Gastrocnemius medialis (tissue), 4 donors: ENCODE measurements around the gene HMG20A. TPM values are rescaled to one million over a fixed set of nuclear protein-coding genes. Genes with fewer than 3 reads are reported as not detected.

Experiments
- ATAC-seq, 2 donors: fragments of 150-250 bp; one replicate each; pipeline ENCODE4 v1.9.1; 2016
- DNase-seq, 2 donors: peaks; one replicate each; pipeline ENCODE4 v3.0.0-alpha.2; 2019
- H3K27ac ChIP-seq, 4 donors: fragments of 200-600 bp; sonication (generic); 1 replicate in 1 of 4; 2 replicates in 3 of 4; pipeline ENCODE4 v1.5.1; 2016 to 2018; ENCODE audit warnings: mild to moderate bottlenecking in 2 of 4, moderate library complexity in 1 of 4
- H3K27me3 ChIP-seq, 3 donors: fragments of 200-600 bp; sonication (generic) in 2 of 3; 1 replicate in 1 of 3; 2 replicates in 2 of 3; pipeline versions ENCODE4 v1.5.1 to v1.6.0; 2016 to 2019; ENCODE audit warnings: mild to moderate bottlenecking in 1 of 3, moderate library complexity in 1 of 3
- H3K36me3 ChIP-seq, 2 donors: fragments of 200-600 bp; sonication (generic) in 1 of 2; one replicate each; pipeline ENCODE4 v1.5.1; 2017 to 2018
- H3K4me1 ChIP-seq, 2 donors: fragments of 200-600 bp; sonication (generic) in 1 of 2; one replicate each; pipeline ENCODE4 v1.5.1; 2016 to 2017; ENCODE audit warnings: mild to moderate bottlenecking in 2 of 2
- H3K4me3 ChIP-seq, 4 donors: fragments of 200-600 bp; sonication (generic) in 3 of 4; 1 replicate in 1 of 4; 2 replicates in 3 of 4; pipeline ENCODE4 v1.5.1; 2016 to 2019; ENCODE audit warnings: mild to moderate bottlenecking in 2 of 4
- H3K9me3 ChIP-seq, 3 donors: fragments of 200-600 bp; sonication (generic) in 2 of 3; 1 replicate in 1 of 3; 2 replicates in 2 of 3; pipeline ENCODE4 v1.5.1; 2016 to 2019
- CTCF ChIP-seq, 5 experiments: fragments of 450-650 bp in 3 of 5; fragments of 200-600 bp in 2 of 5; sonication (generic) in 2 of 5; IDR thresholded peaks in 4 of 5; conservative IDR thresholded peaks in 1 of 5; 1 replicate in 4 of 5; 2 replicates in 1 of 5; pipeline ENCODE4 v1.5.1; 2016 to 2019; ENCODE audit warnings: antibody characterized with exemption in 5 of 5, mild to moderate bottlenecking in 3 of 5, moderate library complexity in 3 of 5
- POLR2A ChIP-seq, 2 donors: fragments of 450-650 bp; IDR thresholded peaks; one replicate each; pipeline ENCODE4 v1.6.1; 2017; ENCODE audit warnings: antibody characterized with exemption in 2 of 2, mild to moderate bottlenecking in 2 of 2, moderate library complexity in 2 of 2
- in situ Hi-C, 4 donors: fragments of 200-750 bp; cut with MboI; loops; one replicate each; pipeline versions ENCODE4 v1.15.0 to v1.8.0; 2017; ENCODE audit warnings: low sequenced_read_pairs in 4 of 4
- intact Hi-C: fragments of 100-400 bp; cut with DNase I; formaldehyde crosslinking; loops from one replicate; pipeline ENCODE4 v1.15.1; 2023; ENCODE audit warnings: low total_unique reads
- total RNA-seq, 4 donors: library from RNA; depleted of rRNA; stranded (reverse); fragments of >200 nt; gene quantifications; one replicate each; pipeline versions ENCODE4 v1.1.0 to v1.2.3, GENCODE V29; 2016

Gene HMG20A
- total RNA-seq, 4 donors from 2014 or later, result 17.7 to 39.6 (median 29.9) TPM

- TF ChIP-seq POLR2A (IDR thresholded peaks at IDR 0.05) (no peak), CTCF (IDR thresholded peaks at IDR 0.05 in 4 of 5, conservative IDR thresholded peaks at IDR 0.05 in 1 of 5) (no peak)
- H3K4me1 ChIP-seq, result peaks cover 46 to 62% of the 10 kb centered on the region in 2 donors
- H3K4me3 ChIP-seq, result no peak overlapping the region
- no peak for DNase-seq
- ATAC-seq, result no peak
- no peaks in the 10 kb centered on the region for H3K27me3 ChIP-seq
- no peaks in the 10 kb centered on the region for H3K36me3 ChIP-seq
- H3K9me3 ChIP-seq, result no peaks in the 10 kb centered on the region
- in situ Hi-C loops, result no loop called here
- H3K27ac ChIP-seq, result peak overlapping the region in 2 of 4 donors; percentile 12 to 36
- intact Hi-C loops, result loop anchor here (5.0 kb wide), 3 partner anchors 62 to 343 kb away; partner anchors contain the start of gene TSPAN3
Observed at GRCh38 chr15:77414789-77415442, 5.8 kb upstream of the HMG20A start.

GRCh38 chr15:77415450-77416147 is 5.1 kb upstream of the HMG20A start:
- TF ChIP-seq POLR2A (IDR thresholded peaks at IDR 0.05) (no peak), CTCF (IDR thresholded peaks at IDR 0.05 in 4 of 5, conservative IDR thresholded peaks at IDR 0.05 in 1 of 5) (no peak)

GRCh38 chr15:77416148-77416455 is 4.6 kb upstream of the HMG20A start:
- in situ Hi-C loops (no loop called here), intact Hi-C loops (loop anchor here (5.0 kb wide), 3 partner anchors 61 to 344 kb away; partner anchors contain the start of gene TSPAN3)
- DNase-seq, result peak; percentile 12 to 47
- ATAC-seq, result no peak
- Histone ChIP-seq H3K36me3 (no peaks in the 10 kb centered on the region), H3K27me3 (no peaks in the 10 kb centered on the region), H3K9me3 (no peaks in the 10 kb centered on the region), H3K4me3 (no peak overlapping the region), H3K4me1 (peaks cover 36 to 54% of the 10 kb centered on the region in 2 donors), H3K27ac (peak overlapping the region in 2 of 4 donors; percentile 21 to 36)
- TF ChIP-seq CTCF (IDR thresholded peaks at IDR 0.05 in 4 of 5, conservative IDR thresholded peaks at IDR 0.05 in 1 of 5), result no peak

More at GRCh38 chr15:77415450-77416147, 5.1 kb upstream of the HMG20A start:
- DNase-seq (no peak), ATAC-seq (no peak)
- Histone ChIP-seq H3K27ac (peak overlapping the region in 3 of 4 donors; percentile 12 to 36 (median 25)), H3K9me3 (no peaks in the 10 kb centered on the region), H3K4me1 (peaks cover 41 to 58% of the 10 kb centered on the region in 2 donors), H3K27me3 (no peaks in the 10 kb centered on the region), H3K4me3 (no peak overlapping the region), H3K36me3 (no peaks in the 10 kb centered on the region)
- intact Hi-C loops, result loop anchor here (5.0 kb wide), 3 partner anchors 62 to 343 kb away; partner anchors contain the start of gene TSPAN3
- in situ Hi-C loops, result no loop called here

GRCh38 chr15:77416954-77417353 is 3.7 kb upstream of the HMG20A start:
- peaks cover 37 to 61% of the 10 kb centered on the region in 2 donors for H3K4me1 ChIP-seq
- H3K36me3 ChIP-seq, result no peaks in the 10 kb centered on the region
- intact Hi-C loops, result loop anchor here (5.0 kb wide), 3 partner anchors 60 to 345 kb away; partner anchors contain the start of gene TSPAN3
- H3K27ac ChIP-seq, result no peak overlapping the region
- ATAC-seq, result no peak
- no peak for DNase-seq
- H3K27me3 ChIP-seq, result no peaks in the 10 kb centered on the region
- TF ChIP-seq CTCF (IDR thresholded peaks at IDR 0.05 in 4 of 5, conservative IDR thresholded peaks at IDR 0.05 in 1 of 5), result no peak
- no peak for TF ChIP-seq POLR2A (IDR thresholded peaks at IDR 0.05)
- in situ Hi-C loops, result no loop called here
- H3K4me3 ChIP-seq, result no peak overlapping the region
- H3K9me3 ChIP-seq, result no peaks in the 10 kb centered on the region
